ENCODE measurements around the gene CLEC19A.

The CLEC19A gene

GRCh38 chr16:19285431-19285830 is at the start of gene CLEC19A:
Gene CLEC19A (plus strand): TSS chr16:19285731. CDS start chr16:19285852, 121 bp downstream.
- no peak for DNase-seq

- no peak for DNase-seq
These were observed 49.6 kb upstream of the CLEC19A start for GRCh38 chr16:19235886-19236285.

GRCh38 chr16:19236561-19237209 is 48.8 kb upstream of the CLEC19A start:
- DNase-seq = no peak

- DNase-seq = no peak
These were observed 47.1 kb upstream of the CLEC19A start for GRCh38 chr16:19238406-19238805.

- no peak for DNase-seq
These were observed 45.9 kb upstream of the CLEC19A start for GRCh38 chr16:19239511-19240155.

- no peak for DNase-seq
These were observed 45.0 kb upstream of the CLEC19A start for GRCh38 chr16:19240494-19240893.

- no peak for DNase-seq
These were observed 44.0 kb upstream of the CLEC19A start for GRCh38 chr16:19241512-19241911.

- no peak for DNase-seq
These were observed 43.3 kb upstream of the CLEC19A start for GRCh38 chr16:19242186-19242585.

GRCh38 chr16:19242987-19243575 is 42.5 kb upstream of the CLEC19A start:
- peak; percentile 62 for DNase-seq

GRCh38 chr16:19245326-19245925 is 40.1 kb upstream of the CLEC19A start:
- peak; percentile 81 for DNase-seq

- peak; percentile 68 for DNase-seq
These were observed 32.6 kb upstream of the CLEC19A start for GRCh38 chr16:19252904-19253303.

GRCh38 chr16:19254611-19255010 is 30.9 kb upstream of the CLEC19A start:
- DNase-seq = no peak

- DNase-seq = no peak
These were observed 21.3 kb upstream of the CLEC19A start for GRCh38 chr16:19264123-19264673.

- DNase-seq = no peak
These were observed 20.1 kb upstream of the CLEC19A start for GRCh38 chr16:19265380-19265930.

- no peak for DNase-seq
These were observed 18.8 kb upstream of the CLEC19A start for GRCh38 chr16:19266774-19267173.

GRCh38 chr16:19269098-19269497 is 16.4 kb upstream of the CLEC19A start:
- DNase-seq = no peak

GRCh38 chr16:19274165-19274797 is 11.2 kb upstream of the CLEC19A start:
- DNase-seq = no peak

GRCh38 chr16:19278403-19278802 is 7.1 kb upstream of the CLEC19A start:
- no peak for DNase-seq

- no peak for DNase-seq
These were observed 4.3 kb upstream of the CLEC19A start for GRCh38 chr16:19281246-19281645.

GRCh38 chr16:19282101-19282500 is 3.4 kb upstream of the CLEC19A start:
- DNase-seq = peak; percentile 59

GRCh38 chr16:19283637-19284036 is 1.9 kb upstream of the CLEC19A start:
- DNase-seq = peak; percentile 73

GRCh38 chr16:19284207-19284606 is 1.3 kb upstream of the CLEC19A start:
- peak; percentile 91 for DNase-seq

GRCh38 chr16:19286827-19287226 is 1.3 kb downstream of the CLEC19A start:
- DNase-seq = no peak

Data from RPMI8226 (cell line).